GM18520 (cell line): ENCODE measurements around the gene VPS4A.

Experiments used
- ATAC-seq: cut with Tn5 transposase; IDR thresholded peaks from one replicate; pipeline ENCODE4 v1.9.1; 2021; ENCODE audit not compliant: unreplicated experiment

The VPS4A gene

GRCh38 chr16:69306031-69306430 lies 5.1 kb upstream of the VPS4A start:
- ATAC-seq, result no peak

GRCh38 chr16:69307091-69307490 lies 4.1 kb upstream of the VPS4A start:
- ATAC-seq, result no peak

GRCh38 chr16:69307856-69308255 lies 3.3 kb upstream of the VPS4A start:
- ATAC-seq, result no peak

GRCh38 chr16:69309316-69309715 lies 1.8 kb upstream of the VPS4A start:
- ATAC-seq, result no peak

GRCh38 chr16:69311533-69312387 lies 610 bp downstream of the VPS4A start:
- ATAC-seq, result peak; percentile 29

GRCh38 chr16:69313469-69313868 lies 2.3 kb downstream of the VPS4A start:
- ATAC-seq, result no peak

- no peak for ATAC-seq
Observed at GRCh38 chr16:69314534-69314933, 3.4 kb downstream of the VPS4A start.

- no peak for ATAC-seq
Observed at GRCh38 chr16:69315486-69316311, 4.5 kb downstream of the VPS4A start.

- ATAC-seq, result no peak
Observed at GRCh38 chr16:69316595-69317034, 5.5 kb downstream of the VPS4A start.

GRCh38 chr16:69318177-69318910 lies 7.2 kb downstream of the VPS4A start:
- no peak for ATAC-seq

GRCh38 chr16:69318911-69319289 lies 7.8 kb downstream of the VPS4A start:
- no peak for ATAC-seq

GRCh38 chr16:69319381-69319780 lies 8.2 kb downstream of the VPS4A start:
- ATAC-seq, result no peak

GRCh38 chr16:69319826-69320739 lies 8.9 kb downstream of the VPS4A start:
- ATAC-seq, result no peak

GRCh38 chr16:69320740-69321073 lies 9.6 kb downstream of the VPS4A start:
- ATAC-seq, result no peak

GRCh38 chr16:69321080-69321479 lies 9.9 kb downstream of the VPS4A start:
- no peak for ATAC-seq

GRCh38 chr16:69322343-69322742 lies 11.2 kb downstream of the VPS4A start:
- no peak for ATAC-seq

GRCh38 chr16:69323415-69323814 lies 12.3 kb downstream of the VPS4A start:
- ATAC-seq, result no peak

- no peak for ATAC-seq
Observed at GRCh38 chr16:69324013-69324531, 12.9 kb downstream of the VPS4A start.

GRCh38 chr16:69324585-69325253 lies 13.6 kb downstream of the VPS4A start:
- no peak for ATAC-seq

- no peak for ATAC-seq
Observed at GRCh38 chr16:69325784-69326171, 14.6 kb downstream of the VPS4A start.
